HS-5 (cell line): ENCODE data around the gene SUFU.

Experiments used
- DNase-seq: peaks from one replicate; pipeline ENCODE4 v3.0.0-alpha.2; 2012; ENCODE audit warnings: low read depth

The SUFU gene

GRCh38 chr10:102674566-102674965 lies 170.8 kb downstream of the SUFU start:
- no peak for DNase-seq

DNA sequence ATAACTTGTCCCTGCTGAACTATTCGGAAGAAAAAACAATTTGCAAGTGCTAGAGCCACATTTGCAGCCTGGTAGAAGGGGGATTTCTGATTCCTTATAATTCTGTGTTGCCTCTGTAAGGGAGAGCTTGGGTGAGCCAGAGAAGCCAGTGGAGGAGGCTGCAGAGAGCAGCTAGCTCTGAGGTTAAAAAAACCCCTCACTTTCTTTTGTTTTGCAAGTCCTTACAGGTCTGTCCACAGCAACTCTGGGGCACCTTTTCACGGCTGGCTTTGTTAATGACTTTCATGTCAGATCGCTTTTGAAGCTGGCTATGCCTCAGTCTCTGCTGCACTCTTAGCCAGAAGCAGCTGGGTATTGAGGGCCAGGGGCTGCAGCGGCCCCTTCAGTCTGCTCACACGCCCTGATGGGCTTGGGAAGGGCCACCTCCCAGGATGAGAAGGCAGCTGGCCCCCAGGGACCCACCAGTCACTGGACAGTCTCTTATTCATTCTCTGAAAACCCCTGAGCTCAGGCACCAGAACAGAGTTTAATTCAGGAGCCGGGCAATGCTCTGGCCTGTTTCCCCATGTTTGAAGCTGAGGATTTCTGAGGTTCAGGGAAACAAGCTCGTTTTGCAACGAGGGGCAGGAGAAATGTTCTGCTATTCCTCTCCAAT lies 171.4 kb downstream of the SUFU start:
- DNase-seq: no peak

GRCh38 chr10:102675666-102676533 lies 172.1 kb downstream of the SUFU start:
- no peak for DNase-seq

GRCh38 chr10:102676534-102677315 lies 173.0 kb downstream of the SUFU start:
- DNase-seq: no peak

GRCh38 chr10:102677331-102678067 lies 173.7 kb downstream of the SUFU start:
- no peak for DNase-seq

- no peak for DNase-seq
These were observed 174.3 kb downstream of the SUFU start for GRCh38 chr10:102678068-102678400.

DNA sequence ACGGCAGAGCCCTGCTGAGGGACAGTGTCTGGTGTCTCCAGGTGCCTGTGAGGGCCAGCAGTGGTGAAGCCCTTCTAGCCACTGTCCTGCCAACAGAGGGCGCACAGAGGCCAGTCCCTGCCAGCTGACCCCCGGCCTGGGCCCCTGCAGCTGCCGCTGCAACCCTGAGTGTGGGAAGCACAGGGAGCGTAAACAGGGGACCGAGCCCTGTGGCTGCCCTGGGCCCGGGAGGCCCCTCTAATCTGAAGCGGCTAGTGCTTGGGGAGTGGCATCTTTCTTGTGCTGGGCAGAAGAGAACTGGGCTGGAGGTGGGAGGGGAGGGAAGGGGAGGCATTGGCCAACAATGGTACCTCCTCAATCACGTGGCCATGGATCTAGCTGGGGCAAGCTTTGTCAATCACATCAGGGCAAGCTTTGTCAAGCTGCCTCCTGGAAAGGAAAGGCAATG lies 175.1 kb downstream of the SUFU start:
- DNase-seq: no peak

DNA sequence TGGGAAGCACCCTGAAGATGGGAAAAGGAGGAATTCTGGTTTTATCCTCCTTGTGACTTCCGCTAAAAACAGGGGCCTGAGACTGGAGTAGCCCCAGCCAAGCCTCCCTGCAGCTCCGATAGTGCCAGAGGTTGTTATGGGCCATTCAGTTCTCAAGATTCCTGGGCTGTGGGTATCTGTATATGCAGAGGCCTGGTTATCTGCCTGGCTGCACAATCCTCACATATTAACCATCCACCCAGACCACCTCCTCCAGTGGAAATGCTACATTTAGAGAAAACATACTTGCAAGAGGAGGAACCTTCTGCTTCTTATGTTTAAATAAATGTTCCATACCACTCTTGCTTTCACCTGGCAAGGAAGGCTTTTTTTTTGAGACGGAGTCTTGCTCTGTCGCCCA lies 175.8 kb downstream of the SUFU start:
- no peak for DNase-seq

GRCh38 chr10:102681696-102682095 lies 177.9 kb downstream of the SUFU start:
- no peak for DNase-seq

DNA sequence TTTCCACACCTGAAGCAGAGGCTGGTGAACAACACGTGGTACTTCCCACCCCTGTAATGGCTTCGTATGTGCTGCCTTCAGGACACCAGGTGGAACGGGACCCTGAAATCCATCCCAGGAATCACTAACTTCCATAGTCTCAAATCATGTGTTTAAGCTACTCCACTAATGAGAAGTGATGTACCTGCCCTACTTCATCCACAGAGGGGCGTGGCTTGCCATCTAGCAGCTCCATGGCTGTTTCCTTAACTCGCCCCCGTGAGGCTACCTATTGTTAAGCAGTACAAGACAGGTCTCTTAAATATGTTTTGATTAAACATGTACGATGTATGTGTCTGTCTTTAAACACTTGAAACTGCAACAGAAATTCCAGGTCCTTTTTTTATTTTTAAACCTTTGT lies 178.6 kb downstream of the SUFU start:
- DNase-seq: no peak

DNA sequence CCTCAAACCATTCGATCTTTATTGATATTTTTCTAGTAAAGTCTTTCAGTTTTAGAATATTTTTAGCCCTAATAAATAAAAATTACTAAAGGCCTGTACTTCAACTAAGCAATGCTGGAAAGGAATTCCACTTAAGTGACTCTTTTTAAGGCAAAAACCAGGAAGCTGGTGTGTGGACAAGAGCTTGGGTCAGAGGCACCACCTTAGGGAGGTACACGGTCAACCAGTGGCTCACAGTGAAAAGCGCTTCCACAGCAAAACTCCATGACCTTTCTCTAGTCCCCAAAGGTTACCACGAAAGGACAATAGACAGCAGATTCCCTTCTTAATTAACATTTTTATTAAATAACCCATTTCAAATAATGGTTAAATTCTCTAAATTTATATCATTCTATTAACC lies 179.2 kb downstream of the SUFU start:
- no peak for DNase-seq
